ENCODE data around the gene DAPK2.

GRCh38 chr15:64023220-64023619 lies 23.1 kb downstream of the DAPK2 start:
- TF ChIP-seq CTCF (conservative IDR thresholded peaks at IDR 0.05; ENCODE audit: low read length) (no peak), EZH2phosphoT487 (IDR thresholded peaks at IDR 0.05; ENCODE audit: borderline replicate concordance) (no peak)

All from Loucy (cell line).